22Rv1 (cell line): ENCODE measurements around the gene PTPRB.

ENCODE experiments used
- ZFX ChIP-seq: fragments of 450-650 bp; IDR thresholded peaks from 2 replicates; pipeline ENCODE4 v1.6.1; 2017; ENCODE audit warnings: antibody characterized with exemption, borderline replicate concordance
- TF ChIP-seq, protein P1 (sequence below): fragments of 450-650 bp; IDR thresholded peaks from 2 replicates; pipeline ENCODE4 v1.5.1; 2017; ENCODE audit warnings: mild to moderate bottlenecking

GRCh38 chr12:70549340-70550179 lies 87.7 kb downstream of the PTPRB start:
- TF ChIP-seq, protein P1, sequence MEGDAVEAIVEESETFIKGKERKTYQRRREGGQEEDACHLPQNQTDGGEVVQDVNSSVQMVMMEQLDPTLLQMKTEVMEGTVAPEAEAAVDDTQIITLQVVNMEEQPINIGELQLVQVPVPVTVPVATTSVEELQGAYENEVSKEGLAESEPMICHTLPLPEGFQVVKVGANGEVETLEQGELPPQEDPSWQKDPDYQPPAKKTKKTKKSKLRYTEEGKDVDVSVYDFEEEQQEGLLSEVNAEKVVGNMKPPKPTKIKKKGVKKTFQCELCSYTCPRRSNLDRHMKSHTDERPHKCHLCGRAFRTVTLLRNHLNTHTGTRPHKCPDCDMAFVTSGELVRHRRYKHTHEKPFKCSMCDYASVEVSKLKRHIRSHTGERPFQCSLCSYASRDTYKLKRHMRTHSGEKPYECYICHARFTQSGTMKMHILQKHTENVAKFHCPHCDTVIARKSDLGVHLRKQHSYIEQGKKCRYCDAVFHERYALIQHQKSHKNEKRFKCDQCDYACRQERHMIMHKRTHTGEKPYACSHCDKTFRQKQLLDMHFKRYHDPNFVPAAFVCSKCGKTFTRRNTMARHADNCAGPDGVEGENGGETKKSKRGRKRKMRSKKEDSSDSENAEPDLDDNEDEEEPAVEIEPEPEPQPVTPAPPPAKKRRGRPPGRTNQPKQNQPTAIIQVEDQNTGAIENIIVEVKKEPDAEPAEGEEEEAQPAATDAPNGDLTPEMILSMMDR, result no peak
- TF ChIP-seq ZFX, result no peak
